Measurements from ENCODE around the gene AHNAK. TPM values are rescaled to one million over a fixed set of nuclear protein-coding genes. Genes with fewer than 3 reads are reported as not detected.

Gene AHNAK
- total RNA-seq, 2 donors from 2014 or later, result 938 to 955 TPM

DNA sequence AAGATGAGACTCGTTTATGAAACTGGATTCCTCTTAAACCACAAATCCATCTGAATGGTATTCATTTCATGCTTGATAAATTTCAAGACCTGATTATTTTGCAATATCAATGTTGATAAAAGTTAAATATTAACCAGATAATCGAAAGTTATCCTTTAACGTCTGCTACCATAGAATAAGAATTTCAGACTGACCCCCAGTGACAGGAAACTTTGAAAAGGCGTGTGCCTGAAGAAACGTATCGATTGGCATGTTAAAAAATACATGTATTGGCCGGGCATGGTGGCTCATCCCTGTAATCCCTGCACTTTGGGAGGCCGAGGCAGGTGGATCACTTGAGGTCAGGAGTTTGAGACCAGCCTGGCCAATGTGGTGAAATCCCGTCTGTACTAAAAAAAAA, 113.9 kb downstream of the AHNAK start:
- intact Hi-C loops (cut with DNase I), result no loop called here

DNA sequence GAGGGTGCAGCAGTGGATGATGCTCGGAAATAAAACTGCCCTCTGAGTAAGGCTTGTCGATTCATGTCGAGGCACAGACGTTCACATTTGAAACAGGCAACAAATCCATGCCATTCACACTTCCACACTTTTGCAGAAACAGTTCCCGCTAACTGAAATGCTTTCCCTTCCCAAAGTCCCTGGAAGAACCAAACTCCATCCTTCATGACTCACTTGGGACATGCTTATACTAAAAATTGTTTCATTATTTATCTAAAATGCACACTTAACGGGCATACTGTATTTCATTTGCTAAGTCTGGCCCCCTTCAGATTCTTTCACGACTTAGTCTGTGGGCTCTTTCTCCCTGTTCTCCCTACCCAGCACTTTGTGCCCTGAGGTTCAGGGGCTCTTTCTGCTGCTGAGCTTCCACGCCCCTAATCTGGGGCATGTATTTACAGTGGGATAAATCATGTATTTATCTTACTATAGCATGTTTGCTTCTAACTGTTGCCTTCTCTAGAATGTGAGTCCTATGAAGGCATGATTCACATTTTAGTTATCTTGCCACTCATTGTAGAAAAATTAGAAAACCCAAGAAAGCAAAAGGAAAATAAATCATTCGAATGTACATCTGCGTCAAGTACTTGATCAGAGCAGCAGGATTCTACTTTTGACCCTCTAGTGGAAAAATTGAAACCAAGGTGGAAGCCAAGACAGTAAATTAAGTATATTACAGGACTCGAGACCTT, 115.3 kb downstream of the AHNAK start:
- DNase-seq (ENCODE audit: low spot score), result no peak
- intact Hi-C loops (cut with DNase I), result no loop called here

More for the DNA sequence above, 113.9 kb downstream of the AHNAK start:
- DNase-seq (ENCODE audit: low spot score), result no peak

DNA sequence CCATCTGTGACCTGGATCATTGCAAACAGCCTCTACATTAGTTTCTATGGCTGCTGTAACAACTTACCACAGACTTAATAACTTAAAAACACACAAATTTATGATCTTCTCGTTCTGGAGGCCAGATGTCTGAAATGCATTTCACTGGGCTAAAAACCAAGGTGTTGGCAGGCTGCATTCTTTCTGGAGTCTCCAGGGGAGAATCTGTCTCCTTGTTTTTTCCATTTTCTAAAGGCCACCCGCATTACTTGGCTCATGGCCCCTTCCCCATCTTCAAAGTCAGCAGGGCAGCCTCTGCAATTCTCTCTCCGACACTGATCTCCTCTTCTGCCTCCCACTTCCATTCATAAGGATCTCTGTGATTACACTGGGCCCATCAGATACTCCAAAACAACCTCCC, 116.2 kb downstream of the AHNAK start:
- intact Hi-C loops (cut with DNase I), result no loop called here

DNA sequence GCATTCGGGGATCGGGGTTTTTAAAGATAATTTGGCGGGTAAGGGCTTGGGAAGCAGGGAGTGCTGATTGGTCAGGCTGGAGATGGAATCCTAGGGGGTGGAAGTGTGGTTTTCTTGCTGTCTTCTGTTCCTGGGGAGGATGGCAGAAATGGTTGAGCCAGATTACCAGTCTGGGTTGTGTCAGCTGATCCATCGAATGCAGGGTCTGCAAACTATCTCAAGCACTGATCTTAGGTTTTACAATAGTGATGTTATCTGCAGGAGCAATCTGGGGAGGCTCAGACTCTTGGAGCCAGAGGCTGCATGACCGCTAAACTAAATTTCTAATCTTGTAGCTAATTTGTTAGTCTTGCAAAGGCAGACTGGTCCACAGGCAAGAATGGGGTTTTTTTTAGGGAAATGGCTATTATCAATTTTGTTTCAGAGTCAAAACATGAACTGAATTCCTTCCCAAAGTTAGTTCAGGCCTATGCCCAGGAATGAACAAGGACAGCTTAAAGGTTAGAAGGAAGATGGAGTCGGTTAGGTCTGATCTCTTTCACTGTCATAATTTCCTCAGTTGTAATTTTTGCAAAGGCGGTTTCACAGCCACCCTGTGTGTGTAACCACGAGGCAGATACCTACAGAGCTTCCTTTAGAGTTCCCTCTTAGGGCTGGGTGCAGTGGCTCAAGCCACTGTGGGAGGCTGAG, 117.6 kb downstream of the AHNAK start:
- no peak for DNase-seq (ENCODE audit: low spot score)
- intact Hi-C loops (cut with DNase I), result loop anchor here in 1 of 2 donors (5.0 kb wide), 1 partner anchor 113 kb away; no protein-coding TSS in a partner anchor

More for the DNA sequence above, 116.2 kb downstream of the AHNAK start:
- DNase-seq (ENCODE audit: low spot score), result no peak

DNA sequence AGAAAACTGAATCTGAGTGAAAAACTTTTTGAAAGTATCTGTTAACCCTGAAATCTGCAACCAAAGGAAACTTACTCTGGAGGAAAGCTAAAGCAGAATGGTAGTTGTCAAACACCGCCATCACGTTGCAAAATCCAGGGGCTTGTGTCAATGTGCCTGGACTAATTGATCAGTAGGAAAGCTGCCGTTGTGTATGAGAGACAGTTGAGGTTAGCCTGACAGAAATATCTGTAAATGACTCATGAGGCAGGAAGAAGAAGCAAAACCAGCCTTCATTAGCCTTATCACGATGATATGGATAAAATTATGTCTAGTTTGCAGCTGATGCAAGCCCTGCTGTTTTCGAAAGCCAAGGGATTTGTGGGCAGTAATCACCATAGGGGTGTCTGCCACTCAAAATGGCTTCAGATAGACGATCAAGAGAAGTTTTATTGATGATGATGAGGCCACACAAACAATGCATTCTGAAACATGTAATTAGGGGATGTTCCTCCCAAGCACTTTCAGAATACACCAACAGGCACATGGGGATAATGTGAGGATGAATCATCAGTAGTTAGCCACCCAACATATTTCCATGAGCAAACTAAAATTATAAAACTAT, 118.9 kb downstream of the AHNAK start:
- no peak for DNase-seq (ENCODE audit: low spot score)
- intact Hi-C loops (cut with DNase I), result loop anchor here in 1 of 2 donors (5.0 kb wide), 1 partner anchor 115 kb away; no protein-coding TSS in a partner anchor

DNA sequence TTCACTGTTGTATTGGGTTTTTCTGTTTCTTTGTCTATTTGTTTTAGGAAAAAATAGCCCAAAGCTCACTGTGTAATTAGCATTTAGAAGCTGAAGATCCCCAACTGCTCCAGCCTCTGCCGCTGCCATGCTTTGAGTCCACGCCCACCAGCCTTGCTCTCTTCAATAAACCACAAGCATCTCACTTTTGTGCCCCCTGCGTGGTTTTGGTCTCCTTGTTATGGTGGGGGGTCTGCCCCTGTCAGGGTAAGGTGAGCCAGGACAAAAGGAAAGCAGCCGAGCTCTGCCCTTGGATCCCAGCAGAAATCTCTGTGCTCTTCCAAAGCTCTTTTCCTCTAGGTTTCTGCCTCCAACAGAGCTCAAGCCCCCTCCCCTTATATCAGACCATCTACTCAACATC, 123.6 kb downstream of the AHNAK start:
- intact Hi-C loops (cut with DNase I), result loop anchor here in 1 of 2 donors (5.0 kb wide), 1 partner anchor 119 kb away; no protein-coding TSS in a partner anchor
- no peak for DNase-seq (ENCODE audit: low spot score)

DNA sequence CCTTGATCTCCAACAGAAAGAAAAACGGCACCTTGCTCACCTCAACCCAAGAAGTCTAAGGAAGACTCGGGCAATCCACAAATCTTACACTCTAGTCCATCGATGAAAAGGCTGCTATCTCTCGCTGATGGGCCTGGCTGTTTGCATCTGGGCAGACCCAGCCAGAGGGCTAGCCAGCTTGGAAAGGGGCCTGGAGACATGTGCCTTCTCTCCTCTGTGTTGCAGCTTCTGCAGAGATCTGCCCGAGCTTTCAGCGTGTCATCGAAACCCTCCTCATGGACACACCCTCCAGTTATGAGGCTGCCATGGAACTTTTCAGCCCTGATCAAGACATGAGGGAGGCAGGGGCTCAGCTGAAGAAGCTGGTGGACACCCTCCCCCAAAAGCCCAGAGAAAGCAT, 124.6 kb downstream of the AHNAK start:
- DNase-seq (ENCODE audit: low spot score), result no peak
- intact Hi-C loops (cut with DNase I), result loop anchor here in 1 of 2 donors (5.0 kb wide), 1 partner anchor 120 kb away; no protein-coding TSS in a partner anchor

DNA sequence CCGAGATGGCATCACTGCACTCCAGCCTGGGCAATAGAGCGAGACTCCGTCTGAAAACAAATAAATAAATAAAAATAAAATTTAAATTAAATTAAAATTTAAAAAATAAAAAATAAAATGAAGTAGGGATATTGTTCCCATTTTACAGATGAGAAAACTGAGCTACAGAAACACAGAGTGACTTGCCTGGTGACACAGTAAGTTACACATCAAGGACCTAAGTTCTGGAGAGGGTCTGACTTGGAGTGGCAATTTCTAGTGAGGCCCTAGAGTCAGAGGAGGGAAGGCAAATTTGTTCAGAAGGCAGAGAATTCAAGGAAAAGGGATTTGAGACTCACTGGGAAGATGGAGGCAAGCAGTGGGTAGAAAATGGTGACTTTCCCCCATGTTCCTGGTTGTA, 125.7 kb downstream of the AHNAK start:
- intact Hi-C loops (cut with DNase I), result loop anchor here in 1 of 2 donors (5.0 kb wide), 1 partner anchor 121 kb away; no protein-coding TSS in a partner anchor
- DNase-seq (ENCODE audit: low spot score), result no peak

DNA sequence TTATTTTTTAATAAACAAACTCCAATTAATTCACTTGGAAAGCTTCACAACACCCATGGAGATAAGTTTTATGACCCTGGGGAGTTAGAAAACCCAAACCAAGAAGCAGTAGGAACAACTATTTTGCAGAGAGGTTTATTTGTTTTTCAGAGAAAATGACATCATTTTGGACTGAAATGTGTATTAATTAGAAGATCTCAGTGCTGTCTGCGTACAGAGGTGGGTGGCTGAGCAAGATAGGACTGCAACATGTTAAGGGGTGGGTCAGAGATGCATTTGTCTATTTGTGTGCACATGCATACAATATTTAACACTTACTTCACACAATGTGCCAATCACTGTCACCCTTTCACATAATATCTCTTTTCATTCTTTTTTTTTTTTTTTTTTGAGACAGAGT, 126.7 kb downstream of the AHNAK start:
- no peak for DNase-seq (ENCODE audit: low spot score)
- intact Hi-C loops (cut with DNase I), result loop anchor here in 1 of 2 donors (5.0 kb wide), 1 partner anchor 122 kb away; no protein-coding TSS in a partner anchor

DNA sequence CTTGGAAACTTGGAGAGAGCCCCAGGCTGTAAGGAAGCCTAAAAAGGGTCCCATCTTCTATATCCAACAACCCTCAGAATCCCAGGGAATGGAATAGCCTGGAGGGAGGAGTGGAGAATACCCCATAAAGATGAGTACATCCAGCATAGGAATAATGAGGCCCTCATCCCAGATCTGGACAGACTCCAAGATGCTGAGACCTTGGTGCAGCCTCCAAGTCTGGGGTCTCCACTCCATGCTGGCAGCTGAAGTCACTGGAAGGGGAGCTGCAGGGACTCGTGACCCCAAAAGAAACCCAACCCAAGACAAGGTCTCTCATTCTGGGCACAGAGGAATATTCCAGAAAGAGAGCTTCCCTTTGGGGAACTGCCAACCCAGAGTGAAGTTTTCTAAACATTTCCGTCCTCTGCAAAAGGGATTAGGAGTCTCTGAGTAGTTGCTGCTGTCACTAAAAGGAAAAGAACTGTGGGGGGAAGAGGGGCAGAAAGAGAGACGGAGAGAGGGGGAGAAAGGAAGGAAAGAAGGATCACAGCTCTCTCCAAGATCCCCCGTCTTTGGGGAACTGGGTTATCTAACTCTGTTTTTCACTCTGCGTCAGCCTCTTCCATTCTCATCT, 127.2 kb downstream of the AHNAK start:
- intact Hi-C loops (cut with DNase I), result no loop called here
- no peak for DNase-seq (ENCODE audit: low spot score)

DNA sequence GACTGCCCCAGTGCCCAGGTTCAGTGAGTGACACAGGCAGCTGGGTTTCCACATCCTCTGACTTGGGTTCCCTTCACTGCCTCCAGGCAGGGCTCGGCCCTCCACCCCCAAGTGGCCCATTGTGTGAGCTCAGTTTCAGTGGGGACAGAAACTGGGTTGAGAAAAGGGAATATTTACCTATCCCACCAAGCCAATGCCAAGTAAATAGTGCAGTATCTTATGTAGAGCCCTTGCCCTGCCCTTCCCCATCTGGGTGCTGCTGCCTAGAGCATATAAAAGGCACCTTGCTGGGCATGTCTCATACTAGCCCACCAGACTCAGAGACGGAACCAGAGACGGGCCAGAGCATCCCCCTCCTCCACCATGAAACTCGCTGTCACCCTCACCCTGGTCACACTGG, 127.9 kb downstream of the AHNAK start, which contains the start of gene SCGB1A1:
SCGB1A1 (plus strand) TSS at position 301 of the 400 bp plus-strand sequence; CDS start at position 364, 63 bp downstream.
- DNase-seq (ENCODE audit: low spot score), result no peak
- intact Hi-C loops (cut with DNase I), result no loop called here

DNA sequence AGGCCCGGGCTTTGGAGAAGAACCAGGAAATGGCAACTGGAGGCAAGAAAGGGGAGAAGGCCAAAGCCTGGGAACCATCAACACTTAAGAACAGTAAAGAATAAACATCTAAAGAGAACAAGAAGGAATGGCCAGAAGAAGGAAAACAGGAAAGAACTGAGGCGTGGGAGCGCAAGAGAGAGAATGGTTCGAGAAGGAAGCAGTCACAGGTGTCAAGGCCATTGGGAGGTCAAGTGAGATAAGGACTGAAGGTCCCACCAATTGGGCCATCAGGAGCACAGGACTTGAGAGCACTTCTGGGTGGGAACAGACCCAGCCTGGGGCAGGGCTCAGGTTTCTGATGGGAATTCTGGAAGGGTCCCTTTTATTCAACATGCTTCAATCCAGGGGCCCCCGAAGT, 128.5 kb downstream of the AHNAK start:
- DNase-seq (ENCODE audit: low spot score), result no peak
- intact Hi-C loops (cut with DNase I), result no loop called here

DNA sequence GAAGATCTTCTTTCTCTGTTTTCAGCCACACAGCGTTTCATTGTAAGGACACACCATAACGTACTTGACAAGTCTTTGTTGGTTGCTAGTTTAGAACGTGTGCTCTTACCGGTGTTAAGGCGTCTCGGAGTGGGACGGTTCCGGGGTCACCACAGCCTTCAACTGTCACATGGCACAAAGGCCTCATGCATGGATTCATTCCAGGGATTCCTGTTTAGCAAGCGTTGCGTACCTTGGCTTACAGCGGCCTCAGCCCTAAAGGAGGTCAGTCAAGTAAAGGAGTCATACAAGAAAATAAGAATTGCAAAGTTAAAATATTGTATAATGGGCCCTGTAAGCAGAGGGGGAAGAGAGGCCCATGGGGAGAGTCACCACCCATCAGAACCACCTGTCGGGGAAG, 130.0 kb downstream of the AHNAK start:
- DNase-seq (ENCODE audit: low spot score), result no peak
- intact Hi-C loops (cut with DNase I), result no loop called here

DNA sequence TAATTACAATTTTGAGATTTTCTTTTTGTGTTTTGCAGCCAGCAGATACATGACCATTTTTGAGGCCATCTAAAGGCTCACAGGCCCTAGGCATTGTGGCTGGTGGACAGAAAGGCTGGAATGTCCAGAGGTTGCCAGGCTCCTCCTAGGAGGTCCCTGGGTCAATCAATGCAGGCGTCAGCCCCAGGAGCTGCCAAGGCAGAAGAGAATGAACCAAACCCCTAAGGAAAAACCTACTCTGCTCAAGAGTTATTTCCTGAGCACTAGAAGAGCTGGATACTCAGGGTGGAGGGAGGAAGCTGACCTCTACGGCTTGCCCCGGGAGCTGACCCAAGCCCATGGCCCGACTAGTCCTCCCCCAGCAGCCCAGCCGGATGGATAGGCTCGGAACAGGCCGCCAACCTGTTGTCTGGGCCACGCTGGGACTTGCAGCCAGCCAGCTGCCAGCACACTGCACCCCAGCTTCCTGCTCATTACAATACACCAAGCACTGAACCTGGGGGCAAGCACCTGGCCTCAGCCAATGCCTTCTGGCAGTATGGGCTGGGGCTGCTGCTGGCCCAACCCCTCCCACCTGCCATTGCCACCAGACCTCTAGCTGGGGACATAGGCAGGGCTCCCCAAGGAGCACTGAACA, 133.4 kb downstream of the AHNAK start:
- intact Hi-C loops (cut with DNase I), result no loop called here
- DNase-seq (ENCODE audit: low spot score), result no peak

DNA sequence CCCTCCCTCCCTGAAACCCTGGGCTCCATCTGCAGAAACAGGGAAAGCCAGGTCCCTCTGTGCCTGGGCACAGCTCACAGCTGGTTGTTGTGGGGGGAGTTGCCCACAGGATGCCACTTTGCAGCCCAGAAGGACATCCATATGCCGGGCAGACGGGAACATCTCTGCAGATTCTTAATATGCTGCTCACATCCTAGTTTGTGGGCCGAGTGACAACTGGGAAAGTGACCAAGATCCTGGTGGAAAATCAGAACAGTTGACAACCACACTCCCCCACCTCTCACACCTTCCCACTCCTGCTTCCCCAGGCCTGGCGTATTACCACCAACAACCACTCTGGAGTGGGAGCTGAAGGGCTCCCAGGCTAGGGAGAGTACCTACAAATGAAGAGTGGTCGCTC, 135.1 kb downstream of the AHNAK start:
- intact Hi-C loops (cut with DNase I), result no loop called here
- no peak for DNase-seq (ENCODE audit: low spot score)

DNA sequence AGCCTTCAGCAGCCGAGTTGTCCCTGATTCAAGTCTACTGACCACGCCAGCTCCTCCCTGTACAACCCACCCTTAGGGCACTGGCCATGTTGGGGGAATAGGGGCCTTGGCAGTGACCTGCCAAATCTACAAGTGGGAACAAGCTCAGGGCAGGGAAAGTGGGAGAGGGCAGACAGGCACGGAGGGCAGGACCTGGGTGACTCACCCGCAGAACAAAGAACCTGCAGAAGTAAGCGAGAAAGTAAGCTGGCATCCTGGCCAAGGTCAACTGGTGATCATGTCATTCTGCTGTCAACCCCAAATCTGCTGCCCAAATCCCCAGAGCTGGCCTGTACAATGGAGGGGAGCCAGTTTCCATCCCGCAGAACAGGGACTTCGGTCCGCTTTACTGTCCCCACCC, 135.6 kb downstream of the AHNAK start:
- intact Hi-C loops (cut with DNase I), result no loop called here
- DNase-seq (ENCODE audit: low spot score), result no peak

DNA sequence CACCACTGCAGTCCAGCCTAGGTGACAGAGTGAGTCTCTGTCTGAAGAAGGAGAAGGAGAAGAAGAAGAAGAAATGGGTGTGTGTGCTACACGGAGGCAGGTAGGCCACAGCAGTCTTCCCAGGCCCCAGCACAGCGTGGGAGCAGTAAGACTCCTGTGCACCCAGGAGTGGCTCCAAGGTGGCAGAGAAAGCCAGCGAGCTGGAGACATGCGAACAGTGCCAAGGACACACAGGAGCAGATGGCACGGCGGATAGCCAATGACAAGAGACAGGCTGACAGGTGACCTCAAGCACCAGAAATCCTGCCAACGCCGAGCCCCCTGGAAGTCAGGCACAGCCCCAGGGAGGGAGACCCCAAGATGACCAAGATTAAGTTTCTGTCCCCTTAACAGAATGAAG, 136.8 kb downstream of the AHNAK start:
- intact Hi-C loops (cut with DNase I), result no loop called here
- DNase-seq (ENCODE audit: low spot score), result no peak

DNA sequence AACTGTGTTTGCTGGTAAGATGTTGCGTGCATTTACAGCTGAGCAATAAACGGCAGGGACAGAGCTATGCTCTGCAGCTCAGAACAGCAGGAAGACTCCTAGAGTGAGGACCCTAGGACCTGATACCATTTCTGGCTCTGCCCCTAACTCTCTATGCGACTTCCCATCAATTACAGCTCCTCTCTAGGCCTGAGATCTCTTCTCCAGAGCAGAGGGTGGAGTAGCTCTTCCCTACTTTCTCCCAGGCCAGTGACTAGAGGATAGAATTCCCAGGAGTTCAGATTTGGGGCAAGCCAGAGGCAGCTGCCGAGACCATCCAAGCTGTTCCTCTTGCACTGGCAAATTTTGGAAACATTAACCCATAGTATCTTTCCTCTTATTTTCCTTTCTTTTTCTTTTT, 140.6 kb downstream of the AHNAK start:
- intact Hi-C loops (cut with DNase I), result no loop called here
- no peak for DNase-seq (ENCODE audit: low spot score)

DNA sequence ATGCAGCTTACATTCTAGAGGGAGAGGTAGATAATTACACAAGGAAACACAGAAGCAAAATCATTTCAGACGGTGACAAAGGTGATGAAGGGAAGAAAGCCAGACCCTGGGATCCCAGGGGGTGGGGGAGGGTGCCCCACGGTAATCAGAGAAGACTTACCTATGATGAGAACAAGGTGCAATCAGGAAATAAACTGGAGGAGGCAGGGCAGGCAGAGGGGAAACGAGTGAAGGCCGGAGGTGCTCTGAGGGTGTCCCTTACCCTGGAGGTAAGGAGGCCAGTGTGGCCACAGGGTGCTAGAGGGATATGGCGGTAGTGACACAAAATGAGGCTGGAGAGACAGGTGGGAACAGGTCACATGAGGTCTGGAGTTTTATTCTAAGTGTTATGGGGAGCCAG, 141.7 kb downstream of the AHNAK start:
- DNase-seq (ENCODE audit: low spot score), result no peak
- intact Hi-C loops (cut with DNase I), result no loop called here

Measured in posterior vena cava (tissue), 2 donors.